B cell (primary cell): ENCODE measurements around the gene PCDHGA9. TPM values are rescaled to one million over a fixed set of nuclear protein-coding genes. Genes with fewer than 3 reads are reported as not detected.

Source experiments
- ATAC-seq: fragments of 200-7000 bp; cut with Tn5 transposase; one replicate; pipeline ENCODE4 v1.10.0; 2021; ENCODE audit warnings: low read depth, mild to moderate bottlenecking, moderate number of reproducible peaks, moderate library complexity
- CTCF ChIA-PET: fragments of 350-600 bp; sonication (Branson Sonifier 250); formaldehyde crosslinking; loops from one replicate; lab custom pipeline; 2021; ENCODE audit warnings: antibody characterized with exemption, inconsistent platforms; lab: Charles Lee
- POLR2A ChIA-PET: fragments of 350-600 bp; sonication (Branson Sonifier 250); formaldehyde crosslinking; loops from one replicate; lab custom pipeline; 2021; ENCODE audit warnings: antibody characterized with exemption; lab: Charles Lee
- DNase-seq: peaks from one replicate; pipeline ENCODE4 v3.0.0; 2013
- H2AFZ ChIP-seq: 2 replicates; pipeline ENCODE4 v1.6.1; 2012; ENCODE audit warnings: mild to moderate bottlenecking, low read depth, low read length; ENCODE audit not compliant: insufficient read depth, poor library complexity, severe bottlenecking
- H3K27ac ChIP-seq, 2 donors: 1 replicate in 1 of 2; 2 replicates in 1 of 2; pipeline ENCODE4 v1.5.1; 2012 to 2013; ENCODE audit warnings: low read length in 2 of 2, mild to moderate bottlenecking in 2 of 2, moderate library complexity in 1 of 2
- H3K27me3 ChIP-seq, 4 experiments: fragments of 200-600 bp in 1 of 4; sonication (generic) in 1 of 4; replicated peaks in 1 of 4; 1 replicate in 2 of 4; 2 replicates in 2 of 4; pipeline versions ENCODE4 v1.6.1 to v1.7.0; 2013 to 2016; ENCODE audit warnings: low read length in 3 of 4, mild to moderate bottlenecking in 2 of 4, mixed read lengths in 1 of 4, moderate library complexity in 1 of 4; ENCODE audit not compliant: insufficient read depth in 4 of 4, control insufficient read depth in 3 of 4; ENCODE audit errors: control extremely low read depth in 1 of 4
- H3K36me3 ChIP-seq, 2 experiments: replicated peaks in 1 of 2; 1 replicate in 1 of 2; 2 replicates in 1 of 2; pipeline versions ENCODE4 v1.6.1 to v1.7.1; 2013; ENCODE audit warnings: low read length in 1 of 2; ENCODE audit not compliant: insufficient read depth in 2 of 2, control insufficient read depth in 1 of 2; ENCODE audit errors: control extremely low read depth in 1 of 2, extremely low read depth in 1 of 2
- H3K4me1 ChIP-seq, 2 donors: fragments of 200-600 bp in 1 of 2; sonication (generic) in 1 of 2; 1 replicate in 1 of 2; 2 replicates in 1 of 2; pipeline versions ENCODE4 v1.5.1 to v1.6.1; 2013 to 2017; ENCODE audit warnings: low read length in 2 of 2; ENCODE audit not compliant: control insufficient read depth in 2 of 2, insufficient read depth in 2 of 2
- H3K4me2 ChIP-seq: replicated peaks from 2 replicates; pipeline ENCODE3; 2012; ENCODE audit warnings: mild to moderate bottlenecking, low read depth, low read length; ENCODE audit not compliant: poor library complexity, severe bottlenecking
- H3K4me3 ChIP-seq, 5 experiments: fragments of 200-600 bp in 1 of 5; sonication (generic) in 1 of 5; 1 replicate in 3 of 5; 2 replicates in 2 of 5; pipeline versions ENCODE4 v1.5.1 to v1.7.0; 2011 to 2016; ENCODE audit warnings: low read length in 4 of 5, mild to moderate bottlenecking in 4 of 5, low read depth in 2 of 5, control low read depth in 1 of 5, moderate library complexity in 1 of 5; ENCODE audit not compliant: insufficient read depth in 1 of 5; ENCODE audit errors: control extremely low read depth in 1 of 5, extremely low read depth in 1 of 5
- H3K79me2 ChIP-seq: fragments of 200-600 bp; sonication (generic); one replicate; pipeline ENCODE4 v1.6.0; 2016; ENCODE audit warnings: low read length; ENCODE audit not compliant: control insufficient read depth, insufficient read depth
- H3K9ac ChIP-seq: fragments of 200-600 bp; sonication (generic); 2 replicates; pipeline ENCODE4 v1.6.1; 2017; ENCODE audit warnings: mild to moderate bottlenecking, low read length, moderate library complexity
- H3K9me3 ChIP-seq, 3 donors: one replicate each; pipeline versions ENCODE4 v1.6.1 to v1.7.1; 2013; ENCODE audit warnings: low read length in 2 of 3; ENCODE audit not compliant: control insufficient read depth in 2 of 3, insufficient read depth in 1 of 3; ENCODE audit errors: control extremely low read depth in 1 of 3
- H4K20me1 ChIP-seq: 2 replicates; pipeline ENCODE4 v1.6.0; 2012; ENCODE audit warnings: mild to moderate bottlenecking, low read length; ENCODE audit not compliant: insufficient read depth, control insufficient read depth, poor library complexity, severe bottlenecking
- H3K27ac Mint-ChIP-seq: one replicate; pipeline ENCODE4 v1.8.0; 2021; ENCODE audit warnings: mixed read lengths
- H3K27me3 Mint-ChIP-seq: one replicate; pipeline ENCODE4 v1.8.0; 2021; ENCODE audit warnings: mixed read lengths
- H3K4me1 Mint-ChIP-seq: one replicate; pipeline ENCODE4 v1.8.0; 2021; ENCODE audit warnings: mixed read lengths
- H3K4me3 Mint-ChIP-seq: one replicate; pipeline ENCODE4 v1.8.0; 2021; ENCODE audit warnings: mixed read lengths
- H3K9me3 Mint-ChIP-seq: one replicate; pipeline ENCODE4 v1.8.0; 2022; ENCODE audit warnings: mixed read lengths; ENCODE audit not compliant: insufficient read depth
- EZH2 ChIP-seq: IDR thresholded peaks from 2 replicates; pipeline ENCODE4 v1.6.1; 2012; ENCODE audit warnings: borderline replicate concordance, low read depth, mild to moderate bottlenecking, moderate library complexity, low read length; ENCODE audit not compliant: insufficient read depth, poor library complexity, severe bottlenecking
- WGBS: methylation state at CpG from one replicate; pipeline ENCODE4 v1.1.5; 2013; ENCODE audit warnings: missing lambda C conversion rate; ENCODE audit not compliant: insufficient coverage; 5-methylcytosine and 5-hydroxymethylcytosine counted together
- intact Hi-C: fragments of 100-400 bp; cut with micrococcal nuclease; formaldehyde crosslinking; loops from one replicate; pipeline ENCODE4 v1.10.0; 2022
- polyA plus RNA-seq: library from polyadenylated mRNA; depleted of rRNA; stranded (reverse); fragments of >200 nt; gene quantifications from 2 replicates; pipeline ENCODE4 v1.2.3, GENCODE V29; 2012
- total RNA-seq, 2 donors: library from RNA; stranded (reverse); fragments of 120-200 nt in 1 of 2; gene quantifications; 1 replicate in 1 of 2; 2 replicates in 1 of 2; pipeline versions ENCODE4 v1.2.3 to v1.2.4, GENCODE V29; 2013 to 2022
- TF ChIP-seq, protein P1 (sequence below): fragments of 200-600 bp; IDR thresholded peaks from one replicate; pipeline ENCODE4 v1.8.0; 2022; ENCODE audit warnings: antibody characterized with exemption, mild to moderate bottlenecking

Gene PCDHGA9
- total and polyA plus RNA-seq, 2 donors (not counting 1 experiment from before 2014, with no cell fraction given) = 0.19 to 2.5 TPM

DNA sequence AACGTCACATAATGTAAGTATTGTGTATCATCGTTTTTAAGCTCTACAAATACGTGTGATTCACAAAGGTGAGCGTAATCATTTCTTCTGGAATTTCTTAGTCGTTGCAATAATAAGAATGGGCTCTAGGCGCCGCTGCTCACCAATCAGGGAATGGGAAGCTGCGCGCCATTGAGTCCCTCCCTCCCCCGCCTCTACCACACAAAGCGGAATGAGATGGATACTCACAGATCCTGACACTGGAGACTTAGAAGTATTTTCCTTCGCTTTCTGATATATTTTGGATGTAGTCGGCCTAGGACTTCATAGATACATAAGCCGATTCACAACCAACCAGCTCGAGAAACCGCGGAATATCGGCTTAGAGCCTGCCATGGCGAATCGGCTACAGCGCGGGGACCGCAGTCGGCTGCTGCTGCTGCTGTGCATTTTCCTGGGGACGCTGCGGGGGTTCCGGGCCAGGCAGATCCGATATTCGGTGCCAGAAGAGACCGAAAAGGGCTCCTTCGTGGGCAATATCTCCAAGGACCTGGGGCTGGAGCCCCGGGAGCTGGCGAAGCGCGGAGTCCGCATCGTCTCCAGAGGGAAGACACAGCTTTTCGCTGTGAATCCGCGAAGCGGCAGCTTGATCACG is 18.4 kb downstream of the PCDHGA9 start, which contains the start of gene PCDHGA11:
Gene PCDHGA11, plus strand, starts transcription at position 197 of the 634 bp plus-strand sequence. Its CDS starts 177 bp downstream, at position 374.
- Histone ChIP-seq H3K9me3 (peaks cover 2 to 56% (median 52%) of the 10 kb centered on the region in 3 donors), H3K79me2 (no peaks in the 10 kb centered on the region), H3K4me3 (peak within 1 kb of the TSS; percentile 24 to 53 (median 52)), H3K4me1 (peaks cover 10 to 12% of the 10 kb centered on the region in 2 donors), H4K20me1 (no peaks in the 10 kb centered on the region), H3K9ac (peak within 1 kb of the TSS; percentile 35), H3K4me2 (peak within 1 kb of the TSS; percentile 47), H3K36me3 (no peaks in the 10 kb centered on the region), H3K27me3 (peaks cover 2 to 71% (median 58%) of the 10 kb centered on the region in 4 experiments), H2AFZ (peak within 1 kb of the TSS; percentile 17), H3K27ac (no peak within 1 kb of the TSS)
- intact Hi-C loops = no loop called here
- Mint-ChIP-seq H3K27ac (peak within 1 kb of the TSS; percentile 48), H3K4me1 (peaks cover 15% of the 10 kb centered on the region), H3K4me3 (peak within 1 kb of the TSS; percentile 87), H3K9me3 (peaks cover 7% of the 10 kb centered on the region), H3K27me3 (peaks cover 57% of the 10 kb centered on the region)
- DNase-seq (peak; percentile 68), ATAC-seq (peak; percentile 68)
- ChIA-PET POLR2A (interaction anchor here (0.6 kb wide), 1 partner anchor 82 kb away, joined by 4 read pairs; no protein-coding TSS in a partner anchor), CTCF (interaction anchor here (0.6 to 3.4 kb wide), 24 partner anchors 8 to 306 kb away, joined by 3 to 32 read pairs (median 5); partner anchors contain the start of genes PCDHB8, PCDHGA10, PCDHGA12 and PCDHGB3)
- TF ChIP-seq EZH2 = no peak
- TF ChIP-seq, protein P1, sequence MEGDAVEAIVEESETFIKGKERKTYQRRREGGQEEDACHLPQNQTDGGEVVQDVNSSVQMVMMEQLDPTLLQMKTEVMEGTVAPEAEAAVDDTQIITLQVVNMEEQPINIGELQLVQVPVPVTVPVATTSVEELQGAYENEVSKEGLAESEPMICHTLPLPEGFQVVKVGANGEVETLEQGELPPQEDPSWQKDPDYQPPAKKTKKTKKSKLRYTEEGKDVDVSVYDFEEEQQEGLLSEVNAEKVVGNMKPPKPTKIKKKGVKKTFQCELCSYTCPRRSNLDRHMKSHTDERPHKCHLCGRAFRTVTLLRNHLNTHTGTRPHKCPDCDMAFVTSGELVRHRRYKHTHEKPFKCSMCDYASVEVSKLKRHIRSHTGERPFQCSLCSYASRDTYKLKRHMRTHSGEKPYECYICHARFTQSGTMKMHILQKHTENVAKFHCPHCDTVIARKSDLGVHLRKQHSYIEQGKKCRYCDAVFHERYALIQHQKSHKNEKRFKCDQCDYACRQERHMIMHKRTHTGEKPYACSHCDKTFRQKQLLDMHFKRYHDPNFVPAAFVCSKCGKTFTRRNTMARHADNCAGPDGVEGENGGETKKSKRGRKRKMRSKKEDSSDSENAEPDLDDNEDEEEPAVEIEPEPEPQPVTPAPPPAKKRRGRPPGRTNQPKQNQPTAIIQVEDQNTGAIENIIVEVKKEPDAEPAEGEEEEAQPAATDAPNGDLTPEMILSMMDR = peak; percentile 72
- 8% methylated on average over 29 of the region's 42 CpGs for WGBS

DNA sequence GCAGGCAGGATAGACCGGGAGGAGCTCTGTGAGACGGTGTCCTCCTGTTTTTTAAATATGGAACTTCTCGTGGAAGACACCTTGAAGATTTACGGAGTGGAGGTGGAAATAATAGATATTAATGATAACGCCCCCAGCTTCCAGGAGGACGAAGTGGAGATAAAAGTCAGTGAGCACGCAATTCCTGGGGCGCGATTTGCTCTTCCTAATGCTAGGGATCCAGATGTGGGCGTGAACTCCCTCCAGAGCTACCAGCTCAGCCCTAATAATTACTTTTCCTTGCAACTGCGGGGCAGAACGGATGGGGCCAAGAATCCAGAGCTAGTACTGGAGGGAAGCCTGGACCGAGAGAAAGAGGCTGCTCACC is 18.9 kb downstream of the PCDHGA9 start:
- no peaks in the 10 kb centered on the region for H4K20me1 ChIP-seq
- WGBS = 18% methylated on average over 11 of the region's 13 CpGs
- Mint-ChIP-seq H3K27me3 (peaks cover 56% of the 10 kb centered on the region), H3K27ac (no peak overlapping the region), H3K4me1 (peaks cover 15% of the 10 kb centered on the region), H3K9me3 (peaks cover 7% of the 10 kb centered on the region), H3K4me3 (peak overlapping the region; percentile 87)
- ChIA-PET POLR2A (no interaction called here), CTCF (interaction anchor here (0.6 to 3.4 kb wide), 20 partner anchors 9 to 305 kb away, joined by 3 to 32 read pairs (median 5); partner anchors contain the start of genes PCDHB8, PCDHGA10, PCDHGA12 and PCDHGB3)
- intact Hi-C loops = no loop called here
- no peaks in the 10 kb centered on the region for H3K36me3 ChIP-seq
- no peak overlapping the region for H3K27ac ChIP-seq
- peak overlapping the region; percentile 47 for H3K4me2 ChIP-seq
- peaks cover 10 to 12% of the 10 kb centered on the region in 2 donors for H3K4me1 ChIP-seq
- no peaks in the 10 kb centered on the region for H3K79me2 ChIP-seq
- peak overlapping the region in 4 of 5 experiments; percentile 24 to 53 (median 39) for H3K4me3 ChIP-seq
- H3K9ac ChIP-seq = peak overlapping the region; percentile 35
- DNase-seq (no peak), ATAC-seq (no peak)
- TF ChIP-seq EZH2 = no peak
- TF ChIP-seq, protein P1 = no peak
- H3K9me3 ChIP-seq = peaks cover 2 to 60% (median 52%) of the 10 kb centered on the region in 3 donors
- H3K27me3 ChIP-seq = peaks cover 2 to 73% (median 59%) of the 10 kb centered on the region in 4 experiments
- H2AFZ ChIP-seq = no peak overlapping the region
